ENCODE data around the gene ATP2B2.

Gene ATP2B2

GRCh38 chr3:10356461-10356981 is 148.9 kb downstream of the ATP2B2 start:
- no peak for DNase-seq

DNA sequence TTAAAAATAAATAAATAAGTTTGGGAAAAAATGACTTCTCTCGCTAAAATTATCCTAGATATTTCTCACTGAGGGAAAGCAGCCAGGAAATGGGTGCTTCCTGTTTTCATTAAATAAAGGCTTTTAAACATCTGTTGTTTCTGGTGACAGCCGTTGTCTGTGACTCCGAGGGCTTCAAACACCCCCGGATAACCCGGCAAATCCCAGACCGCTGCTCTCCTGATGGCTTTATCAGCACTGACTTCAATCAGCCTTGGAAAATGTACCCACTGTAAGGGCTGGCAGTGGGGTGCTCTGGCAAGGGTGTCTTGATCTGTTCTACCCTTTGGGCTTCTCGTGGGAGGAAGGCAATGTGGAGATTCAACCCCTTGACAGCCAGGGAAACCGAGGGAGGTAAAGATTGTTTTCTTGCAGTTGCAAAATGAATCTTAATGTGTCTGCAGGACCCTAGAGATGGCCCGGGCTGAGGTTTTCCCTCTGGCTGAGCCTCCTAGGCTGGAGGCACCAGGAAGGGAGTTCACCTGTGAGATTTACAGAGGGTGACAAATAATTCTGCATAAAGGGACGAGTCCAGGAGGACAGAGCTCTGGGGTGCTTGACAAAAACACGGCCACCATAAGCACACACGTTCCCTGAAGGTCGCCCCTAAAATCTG is 150.9 kb downstream of the ATP2B2 start:
- no peak for DNase-seq

GRCh38 chr3:10353661-10354360 is 151.6 kb downstream of the ATP2B2 start:
- no peak for DNase-seq

DNA sequence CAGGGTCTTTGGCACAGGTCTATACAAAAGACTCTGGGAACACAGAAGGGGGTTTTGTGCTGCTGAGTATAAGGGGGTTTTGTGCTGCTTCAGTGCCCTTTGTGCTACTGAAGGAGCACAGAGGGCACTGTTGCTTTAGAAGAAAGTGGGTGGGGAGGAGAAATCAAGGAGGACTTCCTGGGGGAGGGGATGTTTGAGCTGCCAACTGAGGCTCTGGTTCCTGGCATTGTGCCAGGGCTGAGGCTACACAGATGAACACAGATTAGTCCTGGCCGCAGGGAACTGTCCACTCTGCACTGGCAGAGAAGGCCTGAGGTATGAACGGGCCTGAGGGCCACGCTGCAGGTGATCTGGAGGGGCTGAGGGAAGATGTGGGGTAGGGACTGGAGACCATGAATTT is 152.2 kb downstream of the ATP2B2 start:
- DNase-seq, result no peak

- no peak for DNase-seq
These were observed 153.1 kb downstream of the ATP2B2 start for GRCh38 chr3:10352146-10352911.

DNA sequence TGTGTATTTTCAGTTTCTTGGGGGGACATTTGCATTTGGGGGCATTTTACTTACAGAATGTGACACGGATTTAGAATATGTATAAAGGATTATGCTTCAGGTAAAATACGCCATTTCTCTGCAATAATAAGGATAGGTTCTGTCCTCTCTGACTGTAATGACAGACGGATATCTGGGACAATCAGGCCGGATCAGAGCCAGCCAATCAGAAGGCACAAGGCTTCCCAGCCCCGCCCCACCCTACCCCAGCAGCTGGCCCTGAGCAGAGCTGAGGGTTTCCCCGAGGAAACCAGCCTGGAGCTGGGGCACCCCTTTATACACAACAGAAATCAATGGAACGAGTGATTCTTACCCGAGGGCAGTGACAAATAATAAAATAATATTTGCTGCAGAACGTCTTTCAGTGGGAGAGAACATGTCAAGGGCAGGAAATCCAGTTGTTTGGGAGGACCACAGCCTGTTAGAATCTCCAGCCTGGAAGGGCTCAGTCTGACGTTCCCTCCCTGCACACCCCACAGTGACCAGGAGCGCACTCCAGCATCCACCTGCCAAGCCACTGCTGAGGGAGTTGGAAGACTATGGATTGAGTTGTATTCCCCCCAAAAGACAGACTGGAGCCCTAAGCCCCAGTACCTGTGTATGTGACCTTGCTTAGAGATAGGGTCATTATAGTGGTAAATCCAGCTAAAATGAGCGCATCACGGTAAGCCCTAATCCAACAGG is 154.2 kb downstream of the ATP2B2 start:
- no peak for DNase-seq

GRCh38 chr3:10350324-10350985 is 154.9 kb downstream of the ATP2B2 start:
- no peak for DNase-seq

- DNase-seq, result no peak
These were observed 155.6 kb downstream of the ATP2B2 start for GRCh38 chr3:10349801-10350200.

- no peak for DNase-seq
These were observed 157.0 kb downstream of the ATP2B2 start for GRCh38 chr3:10348404-10348721.

DNA sequence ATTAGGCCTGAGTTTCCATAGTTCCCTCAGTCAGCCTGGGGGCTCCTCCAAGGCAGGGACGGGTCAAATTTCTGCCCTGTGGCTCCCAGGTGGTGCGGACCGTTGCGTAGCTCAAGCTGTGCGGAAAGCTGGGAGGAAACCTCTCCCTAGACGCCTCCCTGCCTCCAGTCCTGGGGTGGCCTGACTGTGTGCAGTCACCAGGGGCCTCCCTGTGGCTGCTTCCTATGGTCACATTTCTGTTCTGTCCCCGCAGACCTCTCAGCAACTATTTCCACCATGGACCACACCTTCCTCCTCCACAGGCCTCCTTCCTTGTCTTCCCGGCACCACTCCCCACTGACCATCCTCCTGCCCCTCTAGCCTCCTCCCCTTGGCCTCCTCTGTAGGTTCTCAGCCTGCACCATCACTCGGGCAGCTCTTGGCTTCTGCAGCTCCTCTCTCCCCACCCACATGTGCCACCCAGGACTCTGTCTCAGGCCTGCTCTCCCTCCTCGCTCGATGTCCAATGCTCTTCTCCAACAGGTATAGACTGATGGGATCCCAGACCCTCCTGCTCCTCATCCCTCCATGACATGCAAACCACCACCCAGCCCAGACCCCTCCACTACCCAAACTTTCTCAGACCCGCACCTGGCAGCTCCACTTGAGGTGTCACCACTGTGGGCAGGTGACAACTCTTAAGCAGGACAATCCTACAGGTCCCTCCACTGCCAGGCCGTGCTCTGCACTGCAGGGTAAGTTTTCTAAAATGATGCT is 157.6 kb downstream of the ATP2B2 start:
- DNase-seq, result no peak

GRCh38 chr3:10345911-10346310 is 159.5 kb downstream of the ATP2B2 start:
- DNase-seq, result no peak

- no peak for DNase-seq
These were observed 160.3 kb downstream of the ATP2B2 start for GRCh38 chr3:10344944-10345575.

- peak; percentile 61 for DNase-seq
These were observed 161.0 kb downstream of the ATP2B2 start for GRCh38 chr3:10344147-10344943.

DNA sequence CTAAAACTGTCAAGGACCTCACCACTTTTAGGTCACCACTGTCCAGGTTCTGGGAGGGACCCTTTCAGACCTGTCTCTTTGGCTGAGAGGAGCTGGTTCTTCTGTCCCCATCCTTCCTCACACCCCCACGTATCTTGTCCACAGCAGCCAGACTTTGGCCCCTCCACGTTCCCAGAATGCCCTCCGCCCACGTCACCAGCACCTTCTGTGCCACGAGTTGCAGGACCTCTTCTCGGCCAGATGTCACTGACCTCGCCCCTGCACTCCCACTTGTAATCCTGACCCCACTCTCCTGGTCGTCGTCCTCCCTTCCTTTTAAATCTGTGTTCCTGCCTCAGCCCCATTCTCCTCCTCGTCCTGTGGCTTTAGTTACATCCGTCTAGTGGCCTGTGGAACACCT is 161.9 kb downstream of the ATP2B2 start:
- DNase-seq, result no peak

GRCh38 chr3:10342781-10343180 is 162.6 kb downstream of the ATP2B2 start:
- DNase-seq, result no peak

DNA sequence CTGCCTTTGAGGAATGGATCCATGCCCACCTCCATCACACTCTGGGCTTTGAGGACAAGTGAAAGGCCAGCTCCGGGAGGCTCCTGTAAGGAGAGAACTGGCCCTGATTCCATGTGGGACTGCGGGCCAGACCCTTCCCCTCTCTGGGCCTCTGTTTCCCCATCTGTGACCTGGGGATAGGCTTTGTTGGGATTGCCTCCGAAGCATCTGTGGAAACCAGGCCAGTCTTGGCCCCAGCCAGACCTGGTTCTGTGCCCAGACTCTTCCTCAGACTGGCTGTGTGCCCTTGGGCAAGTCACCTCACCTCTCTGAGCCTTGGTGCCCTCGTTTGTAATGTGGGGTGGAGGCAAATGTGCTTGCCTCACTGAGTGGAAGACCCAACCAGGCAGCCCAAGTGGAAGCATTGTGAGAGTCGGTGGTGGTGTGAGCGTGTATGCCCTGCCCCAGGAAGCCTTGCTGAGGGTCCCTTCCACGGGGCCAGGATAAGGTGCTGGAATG is 163.4 kb downstream of the ATP2B2 start:
- DNase-seq, result no peak

- DNase-seq, result no peak
These were observed 164.9 kb downstream of the ATP2B2 start for GRCh38 chr3:10340476-10340875.

DNA sequence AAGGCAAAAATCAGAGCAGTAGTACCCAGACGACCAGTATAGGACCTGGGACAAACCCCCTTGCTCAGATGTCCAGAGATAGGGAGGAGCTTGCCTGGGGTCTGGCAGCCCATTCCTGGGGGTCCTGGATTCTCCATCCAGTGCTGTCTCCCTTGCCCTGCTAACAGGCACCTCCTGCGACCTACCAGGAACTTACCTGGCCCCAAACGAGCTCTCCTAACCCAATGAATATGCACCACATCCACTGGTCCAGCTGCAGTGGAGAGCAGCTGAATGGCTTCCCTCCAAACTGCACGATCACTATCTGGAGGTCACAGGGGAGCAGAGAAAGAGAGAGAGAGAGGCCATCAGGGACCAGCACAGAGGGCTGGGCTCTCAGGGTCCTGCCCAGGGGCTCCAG is 165.3 kb downstream of the ATP2B2 start:
- no peak for DNase-seq

DNA sequence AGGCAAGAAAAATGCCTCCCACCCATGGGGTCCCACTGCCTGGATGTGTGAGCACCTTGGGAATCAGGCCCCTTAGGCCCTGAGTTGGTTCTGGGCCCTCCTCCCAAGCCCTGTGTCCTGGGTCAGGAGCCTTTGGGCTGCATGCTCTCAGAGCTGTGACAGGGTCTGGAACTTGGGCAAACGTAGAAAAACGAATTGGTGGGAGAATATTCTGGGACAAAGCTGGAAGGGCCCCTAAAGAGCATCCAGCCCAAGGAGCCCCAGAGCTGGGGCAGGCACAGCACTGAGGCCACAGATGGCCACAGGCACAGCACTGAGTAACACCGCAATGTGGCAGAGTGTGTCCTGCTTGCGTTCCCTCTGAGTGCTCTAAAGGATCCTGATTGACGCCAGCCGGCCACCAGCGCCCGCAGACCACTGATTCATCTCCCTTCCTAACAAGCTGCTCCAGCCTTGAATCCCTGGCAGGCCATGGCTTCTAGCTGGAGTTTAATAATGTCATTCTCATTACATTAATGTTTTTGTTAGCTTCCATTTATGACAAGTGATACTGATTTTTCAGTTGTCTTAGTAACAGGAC is 165.9 kb downstream of the ATP2B2 start:
- DNase-seq, result no peak

All from suppressor macrophage treated with lipopolysaccharide for 4 hours (primary cell).